GM20000 (cell line): Measurements from ENCODE around the gene LDAF1.
"Not testable (repeated sequence)": the region's sequence is repeated elsewhere in the genome, so short reads cannot be mapped to it uniquely, and the experiment has no call there.

Experiments
- DNase-seq: peaks from one replicate; pipeline ENCODE4 v3.0.0; 2012; ENCODE audit warnings: low spot score
- CTCF ChIP-seq: IDR thresholded peaks from 2 replicates; pipeline ENCODE4 v1.5.1; 2012; ENCODE audit warnings: mild to moderate bottlenecking, control low read depth; ENCODE audit errors: extremely low read depth, missing control alignments

The LDAF1 gene

GRCh38 chr16:21128991-21129390 lies 29.5 kb upstream of the LDAF1 start:
- no peak for TF ChIP-seq CTCF
- DNase-seq: no peak

GRCh38 chr16:21130811-21131210 lies 27.7 kb upstream of the LDAF1 start:
- DNase-seq: no peak
- no peak for TF ChIP-seq CTCF

- DNase-seq: no peak
- no peak for TF ChIP-seq CTCF
Observed at GRCh38 chr16:21134053-21134452, 24.4 kb upstream of the LDAF1 start.

GRCh38 chr16:21145738-21146137 lies 12.7 kb upstream of the LDAF1 start:
- no peak for DNase-seq
- TF ChIP-seq CTCF: no peak

GRCh38 chr16:21150375-21151001 lies 8.0 kb upstream of the LDAF1 start, which contains the start of gene DNAH3:
DNAH3 (minus strand) TSS chr16:21150846; CDS start chr16:21150319, 527 bp downstream.
- no peak for TF ChIP-seq CTCF
- DNase-seq: no peak

GRCh38 chr16:21152160-21153030 lies 6.1 kb upstream of the LDAF1 start:
- DNase-seq: not testable (repeated sequence)

- not testable (repeated sequence) for DNase-seq
Observed at GRCh38 chr16:21153124-21153729, 5.2 kb upstream of the LDAF1 start.

GRCh38 chr16:21156011-21156410 lies 2.5 kb upstream of the LDAF1 start:
- DNase-seq: not testable (repeated sequence)
